ENCODE data around the gene ATP6V1C2.

Gene ATP6V1C2

DNA sequence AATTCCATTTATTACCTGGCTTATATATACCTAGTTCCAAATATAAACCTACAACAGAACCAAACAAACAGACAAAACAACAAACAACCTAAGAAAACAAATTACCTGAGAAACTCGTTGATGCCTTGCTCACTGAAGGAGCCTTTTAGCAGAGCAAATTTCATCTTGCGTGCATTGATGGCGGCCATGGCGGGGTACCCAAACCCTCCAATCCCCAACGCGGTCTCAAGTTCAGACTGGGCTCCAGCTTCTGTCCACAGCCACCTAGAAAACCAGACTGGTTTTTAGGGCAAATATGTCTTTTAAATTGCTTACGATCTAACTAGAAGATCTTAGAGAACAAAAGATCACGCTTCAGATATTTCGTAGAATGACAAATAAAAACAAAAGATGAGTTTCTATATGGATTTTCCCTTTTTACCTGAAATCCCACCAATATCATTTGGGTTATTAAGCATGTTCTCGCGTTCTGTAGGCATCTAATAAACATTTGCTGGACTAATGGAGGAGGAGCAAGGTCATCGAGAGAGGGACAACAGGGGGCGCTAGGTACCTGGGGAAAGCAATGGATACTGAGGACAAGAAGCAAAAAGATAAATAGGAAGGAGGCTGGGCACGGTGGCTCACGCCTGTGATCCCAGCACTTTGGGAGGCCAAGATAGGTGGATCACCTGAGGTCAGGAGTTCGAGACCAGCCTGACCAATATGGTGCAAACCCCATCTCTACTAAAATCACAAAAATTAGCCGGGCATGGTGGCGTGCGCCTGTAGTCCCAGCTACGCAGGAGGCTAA is 65.9 kb downstream of the ATP6V1C2 start:
- H3K36me3 ChIP-seq (replicated peaks in 1 of 2; ENCODE audit: control insufficient read depth in 2 of 2, insufficient read depth in 2 of 2, low read length in 2 of 2) = peaks cover 51 to 98% of the 10 kb centered on the region in 2 donors
- no peak overlapping the region for H3K14ac ChIP-seq (ENCODE audit: low read length)
- H3K79me1 ChIP-seq (ENCODE audit: low read depth, low read length) = no peaks in the 10 kb centered on the region
- H3K27ac ChIP-seq (replicated peaks; ENCODE audit: low read length) = no peak overlapping the region
- H2BK12ac ChIP-seq (ENCODE audit: low read length) = no peak overlapping the region
- H2BK5ac ChIP-seq (ENCODE audit: low read length) = no peak overlapping the region
- H2BK120ac ChIP-seq (ENCODE audit: low read depth, low read length) = no peak overlapping the region
- H2BK15ac ChIP-seq (ENCODE audit: low read length) = no peak overlapping the region
- no peak overlapping the region for H4K91ac ChIP-seq (ENCODE audit: low read depth, low read length, poor library complexity)
- no peak overlapping the region for H2AK5ac ChIP-seq (ENCODE audit: low read depth, low read length)
- no peak overlapping the region for H3K9ac ChIP-seq (ENCODE audit: low read depth, low read length, poor library complexity)
- H3K23ac ChIP-seq (ENCODE audit: low read depth, low read length, poor library complexity) = no peak overlapping the region
- H3K27me3 ChIP-seq (ENCODE audit: control insufficient read depth in 3 of 3, insufficient read depth in 3 of 3, low read depth in 1 of 3, low read length in 3 of 3) = no peaks in the 10 kb centered on the region
- no peak overlapping the region for H3K4me2 ChIP-seq (ENCODE audit: insufficient read depth, low read length, poor library complexity, severe bottlenecking)
- no peak overlapping the region for H4K8ac ChIP-seq (ENCODE audit: low read depth, low read length)
- no peak overlapping the region for H3K4ac ChIP-seq (ENCODE audit: low read length)
- no peak overlapping the region for H2AFZ ChIP-seq (ENCODE audit: low read length)
- no peaks in the 10 kb centered on the region for H3K9me3 ChIP-seq (replicated peaks in 1 of 2; ENCODE audit: control insufficient read depth in 2 of 2, insufficient read depth in 1 of 2, low read depth in 1 of 2, low read length in 2 of 2)
- H3K4me1 ChIP-seq (ENCODE audit: control insufficient read depth in 2 of 2, insufficient read depth in 1 of 2, low read depth in 1 of 2, low read length in 2 of 2) = no peaks in the 10 kb centered on the region
- DNase-seq (ENCODE audit: low spot score) = no peak
- WGBS, 2 donors (ENCODE audit: extremely low coverage in 2 of 2, insufficient read length in 2 of 2, insufficient replicate concordance in 1 of 2) = no CpG with 5 or more reads among the region's 20 CpGs
- no peak overlapping the region for H3K4me3 ChIP-seq (ENCODE audit: low read length in 2 of 2)
- H3K18ac ChIP-seq (ENCODE audit: low read length) = no peak overlapping the region

DNA sequence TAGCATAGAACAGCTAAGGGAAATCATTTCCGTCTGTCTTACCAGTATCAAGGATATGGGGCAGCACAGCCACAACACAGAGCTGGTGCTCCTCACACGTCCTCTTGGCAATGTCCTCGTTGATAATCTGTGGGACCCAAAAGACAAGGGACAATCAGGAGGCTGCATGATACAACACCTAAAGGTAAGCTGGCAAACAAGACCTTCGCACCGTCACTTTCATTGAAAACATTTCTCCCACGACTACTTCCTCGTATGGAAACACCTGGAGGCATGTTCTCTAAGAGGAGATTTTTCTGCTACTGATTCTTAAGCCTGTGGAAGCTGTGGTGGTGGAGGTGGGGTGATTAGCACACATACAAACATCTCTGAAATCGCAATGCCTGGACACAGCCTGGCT is 67.4 kb downstream of the ATP6V1C2 start:
- Histone ChIP-seq H2AFZ (ENCODE audit: low read length) (no peak overlapping the region), H3K27me3 (ENCODE audit: control insufficient read depth in 3 of 3, insufficient read depth in 3 of 3, low read depth in 1 of 3, low read length in 3 of 3) (no peaks in the 10 kb centered on the region), H2BK15ac (ENCODE audit: low read length) (no peak overlapping the region), H4K91ac (ENCODE audit: low read depth, low read length, poor library complexity) (no peak overlapping the region), H3K4me3 (ENCODE audit: low read length in 2 of 2) (no peak overlapping the region), H3K14ac (ENCODE audit: low read length) (no peak overlapping the region), H3K18ac (ENCODE audit: low read length) (no peak overlapping the region), H4K8ac (ENCODE audit: low read depth, low read length) (no peak overlapping the region), H2BK5ac (ENCODE audit: low read length) (no peak overlapping the region), H3K9ac (ENCODE audit: low read depth, low read length, poor library complexity) (no peak overlapping the region), H3K4me2 (ENCODE audit: insufficient read depth, low read length, poor library complexity, severe bottlenecking) (no peak overlapping the region), H3K4me1 (ENCODE audit: control insufficient read depth in 2 of 2, insufficient read depth in 1 of 2, low read depth in 1 of 2, low read length in 2 of 2) (no peaks in the 10 kb centered on the region), H3K9me3 (replicated peaks in 1 of 2; ENCODE audit: control insufficient read depth in 2 of 2, insufficient read depth in 1 of 2, low read depth in 1 of 2, low read length in 2 of 2) (no peaks in the 10 kb centered on the region), H3K79me1 (ENCODE audit: low read depth, low read length) (no peaks in the 10 kb centered on the region), H3K4ac (ENCODE audit: low read length) (no peak overlapping the region), H2BK120ac (ENCODE audit: low read depth, low read length) (no peak overlapping the region), H2AK5ac (ENCODE audit: low read depth, low read length) (no peak overlapping the region), H3K27ac (replicated peaks; ENCODE audit: low read length) (no peak overlapping the region), H3K36me3 (replicated peaks in 1 of 2; ENCODE audit: control insufficient read depth in 2 of 2, insufficient read depth in 2 of 2, low read length in 2 of 2) (peaks cover 52 to 100% of the 10 kb centered on the region in 2 donors), H2BK12ac (ENCODE audit: low read length) (no peak overlapping the region), H3K23ac (ENCODE audit: low read depth, low read length, poor library complexity) (no peak overlapping the region)
- DNase-seq (ENCODE audit: low spot score) = no peak
- WGBS, 2 donors (ENCODE audit: extremely low coverage in 2 of 2, insufficient read length in 2 of 2, insufficient replicate concordance in 1 of 2) = no CpG with 5 or more reads among the region's 8 CpGs

- H3K4me2 ChIP-seq (ENCODE audit: insufficient read depth, low read length, poor library complexity, severe bottlenecking) = no peak overlapping the region
- H3K27me3 ChIP-seq (ENCODE audit: control insufficient read depth in 3 of 3, insufficient read depth in 3 of 3, low read depth in 1 of 3, low read length in 3 of 3) = no peaks in the 10 kb centered on the region
- no peak for DNase-seq (ENCODE audit: low spot score)
- no peak overlapping the region for H2AFZ ChIP-seq (ENCODE audit: low read length)
- no peak overlapping the region for H3K27ac ChIP-seq (replicated peaks; ENCODE audit: low read length)
- H3K14ac ChIP-seq (ENCODE audit: low read length) = no peak overlapping the region
- no peaks in the 10 kb centered on the region for H3K9me3 ChIP-seq (replicated peaks in 1 of 2; ENCODE audit: control insufficient read depth in 2 of 2, insufficient read depth in 1 of 2, low read depth in 1 of 2, low read length in 2 of 2)
- H3K79me1 ChIP-seq (ENCODE audit: low read depth, low read length) = no peaks in the 10 kb centered on the region
- H4K91ac ChIP-seq (ENCODE audit: low read depth, low read length, poor library complexity) = no peak overlapping the region
- no peak overlapping the region for H3K4me3 ChIP-seq (ENCODE audit: low read length in 2 of 2)
- H3K4me1 ChIP-seq (ENCODE audit: control insufficient read depth in 2 of 2, insufficient read depth in 1 of 2, low read depth in 1 of 2, low read length in 2 of 2) = no peaks in the 10 kb centered on the region
- no peak overlapping the region for H4K8ac ChIP-seq (ENCODE audit: low read depth, low read length)
- peaks cover 42 to 99% of the 10 kb centered on the region in 2 donors for H3K36me3 ChIP-seq (replicated peaks in 1 of 2; ENCODE audit: control insufficient read depth in 2 of 2, insufficient read depth in 2 of 2, low read length in 2 of 2)
- H3K18ac ChIP-seq (ENCODE audit: low read length) = no peak overlapping the region
- H2BK12ac ChIP-seq (ENCODE audit: low read length) = no peak overlapping the region
- WGBS, 2 donors (ENCODE audit: extremely low coverage in 2 of 2, insufficient read length in 2 of 2, insufficient replicate concordance in 1 of 2) = no CpG with 5 or more reads among the region's 6 CpGs
- no peak overlapping the region for H2BK15ac ChIP-seq (ENCODE audit: low read length)
- no peak overlapping the region for H2BK5ac ChIP-seq (ENCODE audit: low read length)
- H3K4ac ChIP-seq (ENCODE audit: low read length) = no peak overlapping the region
- H2BK120ac ChIP-seq (ENCODE audit: low read depth, low read length) = no peak overlapping the region
- H3K23ac ChIP-seq (ENCODE audit: low read depth, low read length, poor library complexity) = no peak overlapping the region
- no peak overlapping the region for H2AK5ac ChIP-seq (ENCODE audit: low read depth, low read length)
- no peak overlapping the region for H3K9ac ChIP-seq (ENCODE audit: low read depth, low read length, poor library complexity)
These were observed 69.0 kb downstream of the ATP6V1C2 start for GRCh38 chr2:10790228-10790973.

- DNase-seq (ENCODE audit: low spot score) = no peak
- Histone ChIP-seq H3K9me3 (replicated peaks in 1 of 2; ENCODE audit: control insufficient read depth in 2 of 2, insufficient read depth in 1 of 2, low read depth in 1 of 2, low read length in 2 of 2) (no peaks in the 10 kb centered on the region), H3K4me2 (ENCODE audit: insufficient read depth, low read length, poor library complexity, severe bottlenecking) (no peak overlapping the region), H3K23ac (ENCODE audit: low read depth, low read length, poor library complexity) (no peak overlapping the region), H3K27me3 (ENCODE audit: control insufficient read depth in 3 of 3, insufficient read depth in 3 of 3, low read depth in 1 of 3, low read length in 3 of 3) (no peaks in the 10 kb centered on the region), H3K27ac (replicated peaks; ENCODE audit: low read length) (no peak overlapping the region), H2BK120ac (ENCODE audit: low read depth, low read length) (no peak overlapping the region), H3K36me3 (replicated peaks in 1 of 2; ENCODE audit: control insufficient read depth in 2 of 2, insufficient read depth in 2 of 2, low read length in 2 of 2) (peaks cover 41 to 99% of the 10 kb centered on the region in 2 donors), H3K79me1 (ENCODE audit: low read depth, low read length) (no peaks in the 10 kb centered on the region), H2AFZ (ENCODE audit: low read length) (no peak overlapping the region), H3K4me1 (ENCODE audit: control insufficient read depth in 2 of 2, insufficient read depth in 1 of 2, low read depth in 1 of 2, low read length in 2 of 2) (no peaks in the 10 kb centered on the region), H3K18ac (ENCODE audit: low read length) (no peak overlapping the region), H4K8ac (ENCODE audit: low read depth, low read length) (no peak overlapping the region), H3K4me3 (ENCODE audit: low read length in 2 of 2) (no peak overlapping the region), H2BK15ac (ENCODE audit: low read length) (no peak overlapping the region), H3K14ac (ENCODE audit: low read length) (no peak overlapping the region), H3K9ac (ENCODE audit: low read depth, low read length, poor library complexity) (no peak overlapping the region), H2AK5ac (ENCODE audit: low read depth, low read length) (no peak overlapping the region), H2BK12ac (ENCODE audit: low read length) (no peak overlapping the region), H4K91ac (ENCODE audit: low read depth, low read length, poor library complexity) (no peak overlapping the region), H3K4ac (ENCODE audit: low read length) (no peak overlapping the region), H2BK5ac (ENCODE audit: low read length) (no peak overlapping the region)
- no CpG with 5 or more reads among the region's 2 CpGs for WGBS, 2 donors (ENCODE audit: extremely low coverage in 2 of 2, insufficient read length in 2 of 2, insufficient replicate concordance in 1 of 2)
These were observed 70.7 kb downstream of the ATP6V1C2 start for GRCh38 chr2:10792001-10792634.

Data from neuronal stem cell (in vitro differentiated cells).